H1 (cell line): ENCODE data around the gene RAPGEF1. TPM values are rescaled to one million over a fixed set of nuclear protein-coding genes. Genes with fewer than 3 reads are reported as not detected.

Experiments
- CTCF ChIA-PET: fragments of 300-600 bp; sonication (Branson Sonifier 250); formaldehyde crosslinking; loops from one replicate; lab custom pipeline; 2021; ENCODE audit not compliant: partially characterized antibody; lab: Charles Lee
- POLR2A ChIA-PET: fragments of 300-600 bp; sonication (Branson Sonifier 250); formaldehyde crosslinking; loops from one replicate; lab custom pipeline; 2021; ENCODE audit warnings: inconsistent platforms; ENCODE audit not compliant: partially characterized antibody; lab: Charles Lee
- DNase-seq, 2 experiments: peaks; one replicate each; pipeline versions ENCODE4 v3.0.0 to v3.0.0-alpha.2; 2010 to 2022; ENCODE audit warnings: low spot score in 2 of 2, low read depth in 1 of 2, mixed read lengths in 1 of 2
- FAIRE-seq: peaks from 2 replicates; lab custom pipeline; 2011; peaks lifted over from hg19 to GRCh38; lab: Jason Lieb, UNC
- H2AFZ ChIP-seq: 2 replicates; pipeline ENCODE4 v1.8.1; 2012; ENCODE audit warnings: low read length, inconsistent platforms
- H2AK5ac ChIP-seq: 2 replicates; pipeline ENCODE4 v1.6.1; 2013; ENCODE audit warnings: low read depth, low read length
- H2BK120ac ChIP-seq: replicated peaks from 2 replicates; pipeline ENCODE3; 2013; ENCODE audit warnings: low read depth, low read length, inconsistent platforms
- H2BK12ac ChIP-seq: 2 replicates; pipeline ENCODE4 v1.6.1; 2013; ENCODE audit warnings: low read depth, low read length
- H2BK15ac ChIP-seq: 2 replicates; pipeline ENCODE4 v1.6.1; 2013; ENCODE audit warnings: low read length
- H2BK20ac ChIP-seq: 2 replicates; pipeline ENCODE4 v1.6.1; 2013; ENCODE audit warnings: low read length
- H2BK5ac ChIP-seq: 2 replicates; pipeline ENCODE4 v1.6.1; 2013; ENCODE audit warnings: low read depth, low read length
- H3K14ac ChIP-seq: 2 replicates; pipeline ENCODE4 v1.6.1; 2013; ENCODE audit warnings: inconsistent platforms; ENCODE audit not compliant: insufficient read length
- H3K18ac ChIP-seq: 2 replicates; pipeline ENCODE4 v1.6.1; 2013; ENCODE audit warnings: low read length; ENCODE audit errors: extremely low read depth
- H3K23ac ChIP-seq: 2 replicates; pipeline ENCODE4 v1.6.1; 2013; ENCODE audit warnings: inconsistent platforms; ENCODE audit not compliant: insufficient read length
- H3K23me2 ChIP-seq: 2 replicates; pipeline ENCODE4 v1.6.1; 2013; ENCODE audit warnings: low read depth, low read length
- H3K27ac ChIP-seq: 2 replicates; pipeline ENCODE4 v1.6.1; 2011; ENCODE audit warnings: low read depth, low read length, inconsistent platforms
- H3K27me3 ChIP-seq, 4 experiments: replicated peaks in 1 of 4; 1 replicate in 1 of 4; 2 replicates in 3 of 4; pipeline versions ENCODE4 v1.6.1 to v1.8.1; 2011 to 2013; ENCODE audit warnings: low read length in 3 of 4, mild to moderate bottlenecking in 3 of 4, inconsistent platforms in 2 of 4, mixed read lengths in 2 of 4, moderate library complexity in 1 of 4; ENCODE audit not compliant: control insufficient read depth in 3 of 4, insufficient read depth in 3 of 4; ENCODE audit errors: extremely low read depth in 1 of 4
- H3K36me3 ChIP-seq, 4 experiments: 2 replicates each; pipeline versions ENCODE4 v1.6.1 to v1.8.1; 2011 to 2013; ENCODE audit warnings: mild to moderate bottlenecking in 4 of 4, low read length in 3 of 4, moderate library complexity in 2 of 4, control low read depth in 1 of 4, inconsistent platforms in 1 of 4; ENCODE audit not compliant: insufficient read depth in 4 of 4, control insufficient read depth in 2 of 4
- H3K4ac ChIP-seq: replicated peaks from 2 replicates; pipeline ENCODE3; 2013; ENCODE audit warnings: low read length, low read depth, mixed read lengths, inconsistent platforms; ENCODE audit not compliant: insufficient read length
- H3K4me1 ChIP-seq, 4 experiments: replicated peaks in 1 of 4; 1 replicate in 1 of 4; 2 replicates in 3 of 4; pipeline versions ENCODE4 v1.6.1 to v1.8.1; 2011 to 2013; ENCODE audit warnings: low read length in 3 of 4, inconsistent platforms in 2 of 4, mixed read lengths in 1 of 4; ENCODE audit not compliant: insufficient read depth in 4 of 4, control insufficient read depth in 3 of 4
- H3K4me2 ChIP-seq, 2 experiments: 2 replicates each; pipeline versions ENCODE4 v1.6.1 to v1.8.1; 2011 to 2013; ENCODE audit warnings: low read depth in 2 of 2, low read length in 2 of 2, control low read depth in 1 of 2, inconsistent platforms in 1 of 2, mild to moderate bottlenecking in 1 of 2; ENCODE audit not compliant: insufficient read depth in 1 of 2
- H3K4me3 ChIP-seq, 4 experiments: fragments of 200-600, 300-600 bp in 1 of 4; sonication (generic), shearing (Covaris generic), sonication (Bioruptor Twin) in 1 of 4; 2 replicates each; pipeline versions ENCODE4 v1.5.1 to v1.8.1; 2011 to 2016; ENCODE audit warnings: low read length in 4 of 4, low read depth in 3 of 4, control low read depth in 2 of 4, inconsistent platforms in 2 of 4, mild to moderate bottlenecking in 2 of 4, mixed read lengths in 1 of 4, moderate library complexity in 1 of 4; ENCODE audit not compliant: insufficient read depth in 2 of 4; ENCODE audit errors: extremely low read depth in 1 of 4
- H3K56ac ChIP-seq: replicated peaks from 2 replicates; pipeline ENCODE3; 2013; ENCODE audit warnings: low read depth, mild to moderate bottlenecking, mixed read lengths, low read length, inconsistent platforms; ENCODE audit not compliant: insufficient read length
- H3K79me1 ChIP-seq: 2 replicates; pipeline ENCODE4 v1.6.1; 2013; ENCODE audit warnings: low read depth, low read length, control low read depth
- H3K79me2 ChIP-seq, 2 experiments: 2 replicates each; pipeline versions ENCODE4 v1.6.1 to v1.8.1; 2012 to 2013; ENCODE audit warnings: low read length in 2 of 2, mild to moderate bottlenecking in 2 of 2, inconsistent platforms in 1 of 2; ENCODE audit not compliant: insufficient read depth in 2 of 2, control insufficient read depth in 1 of 2
- H3K9ac ChIP-seq, 4 experiments: replicated peaks in 1 of 4; 1 replicate in 1 of 4; 2 replicates in 3 of 4; pipeline versions ENCODE4 v1.6.1 to v1.8.1; 2011 to 2013; ENCODE audit warnings: low read depth in 3 of 4, low read length in 3 of 4, control low read depth in 2 of 4, mild to moderate bottlenecking in 2 of 4, moderate library complexity in 2 of 4, inconsistent platforms in 1 of 4; ENCODE audit errors: extremely low read depth in 1 of 4
- H3K9me3 ChIP-seq, 2 experiments: 2 replicates each; pipeline versions ENCODE4 v1.6.1 to v1.8.1; 2012 to 2013; ENCODE audit warnings: mild to moderate bottlenecking in 2 of 2, moderate library complexity in 2 of 2, control low read depth in 1 of 2, inconsistent platforms in 1 of 2, low read depth in 1 of 2, low read length in 1 of 2, mixed read lengths in 1 of 2; ENCODE audit not compliant: insufficient read depth in 2 of 2
- H4K20me1 ChIP-seq, 2 experiments: replicated peaks in 1 of 2; 2 replicates each; pipeline versions ENCODE3 to v1.8.1; 2011 to 2013; ENCODE audit warnings: inconsistent platforms in 2 of 2, low read length in 2 of 2, mild to moderate bottlenecking in 1 of 2; ENCODE audit not compliant: insufficient read depth in 2 of 2, control insufficient read depth in 1 of 2
- H4K5ac ChIP-seq: 2 replicates; pipeline ENCODE4 v1.6.1; 2013; ENCODE audit warnings: low read length, low read depth, mixed read lengths, inconsistent platforms; ENCODE audit not compliant: insufficient read length
- H4K8ac ChIP-seq: 2 replicates; pipeline ENCODE4 v1.8.0; 2013; ENCODE audit warnings: mild to moderate bottlenecking, moderate library complexity, low read length, inconsistent platforms; ENCODE audit not compliant: insufficient read depth; ENCODE audit errors: extremely low read depth
- H4K91ac ChIP-seq: replicated peaks from 2 replicates; pipeline ENCODE3; 2013; ENCODE audit warnings: low read length, mixed read lengths, inconsistent platforms; ENCODE audit not compliant: insufficient read length
- CBX8 ChIP-seq: fragments of 300-800, 300-1000 bp; sonication (generic); IDR thresholded peaks from 2 replicates; pipeline ENCODE4 v1.7.1; 2016; ENCODE audit warnings: low read depth, low read length, borderline replicate concordance
- CREB1 ChIP-seq: IDR thresholded peaks from 2 replicates; pipeline ENCODE4 v1.6.1; 2012; ENCODE audit warnings: inconsistent platforms
- EGR1 ChIP-seq: IDR thresholded peaks from 2 replicates; pipeline ENCODE4 v1.6.1; 2011; ENCODE audit warnings: low read depth, low read length, borderline replicate concordance
- WGBS, 2 experiments: shearing (Covaris generic) in 1 of 2; methylation state at CpG; one replicate each; pipeline versions ENCODE4 v1.1.6 to v1.1.7; 2013 to 2015; ENCODE audit warnings: low lambda C conversion rate in 2 of 2, mixed read lengths in 2 of 2, inconsistent platforms in 1 of 2, low coverage in 1 of 2, missing lambda C conversion rate in 1 of 2; ENCODE audit not compliant: insufficient replicate concordance in 2 of 2, insufficient coverage in 1 of 2, insufficient read length in 1 of 2; ENCODE audit errors: extremely low coverage in 1 of 2, missing lambda C conversion rate in 1 of 2; 5-methylcytosine and 5-hydroxymethylcytosine counted together
- polyA plus RNA-seq, 7 experiments: library from polyadenylated mRNA; depleted of rRNA in 3 of 7; stranded (reverse) in 5 of 7; unstranded in 2 of 7; fragments of >200 nt in 5 of 7; fragments of 200-250 nt in 2 of 7; gene quantifications; 1 replicate in 5 of 7; 2 replicates in 1 of 7; 4 replicates in 1 of 7; pipeline versions ENCODE4 v1.2.1 to v1.2.3, GENCODE V29; 2011 to 2013; ENCODE audit warnings: missing spikeins in 2 of 7, mixed read lengths in 2 of 7
- total RNA-seq: library from RNA; stranded (reverse); fragmentation: NEBNext Ultra II Directional; extraction: Animal tissue kit (Norgen Biotek cat#: 25700); gene quantifications from 2 replicates; pipeline ENCODE4 v1.2.1, GENCODE V29; 2021

RAPGEF1 gene
- total and polyA plus RNA-seq, 2 of the 8 experiments (the other 6 are each of a cell fraction or from before 2014, with no cell fraction given) = 29.7 to 78.9 TPM

- Histone ChIP-seq H4K5ac (no peak overlapping the region), H2BK120ac (no peak overlapping the region), H2BK5ac (no peak overlapping the region), H4K91ac (no peak overlapping the region), H3K79me1 (peaks cover 2% of the 10 kb centered on the region; the same call in 1 of the 2 replicates), H4K8ac (no peak overlapping the region), H3K27me3 (no peaks in the 10 kb centered on the region), H2AFZ (no peak overlapping the region), H3K4ac (no peak overlapping the region), H2AK5ac (no peak overlapping the region), H4K20me1 (peaks cover 0 to 4% of the 10 kb centered on the region in 2 experiments), H3K14ac (no peak overlapping the region), H3K23me2 (no peaks in the 10 kb centered on the region), H3K23ac (no peak overlapping the region), H2BK12ac (no peak overlapping the region), H3K4me3 (no peak overlapping the region), H3K18ac (no peak overlapping the region), H3K9me3 (peaks cover 0 to 8% of the 10 kb centered on the region in 2 experiments; a peak in 2 of 4 replicates), H3K4me1 (peaks cover 14 to 25% (median 18%) of the 10 kb centered on the region in 4 experiments), H3K79me2 (peaks cover 0 to 32% of the 10 kb centered on the region in 2 experiments; a peak in 1 of 4 replicates), H3K4me2 (no peak overlapping the region), H3K9ac (no peak overlapping the region), H3K56ac (no peak overlapping the region), H3K27ac (no peak overlapping the region), H2BK15ac (no peak overlapping the region), H2BK20ac (no peak overlapping the region), H3K36me3 (no peaks in the 10 kb centered on the region; a peak in 3 of 8 replicates)
- DNase-seq (no peak), FAIRE-seq (no peak)
- 85% methylated on average over 7 of the region's 7 CpGs; no CpG with 5 or more reads in 1 of the 2 experiments for WGBS, 2 experiments
- CTCF ChIA-PET = interaction anchor here (1.2 kb wide), 1 partner anchor 88 kb away, joined by 3 read pairs; no protein-coding TSS in a partner anchor
- POLR2A ChIA-PET = interaction anchor here (2.0 kb wide), 1 partner anchor 10 kb away, joined by 8 read pairs; no protein-coding TSS in a partner anchor
- TF ChIP-seq EGR1 (no peak), CREB1 (no peak), CBX8 (no peak)
These were observed 72.3 kb downstream of the RAPGEF1 start for GRCh38 chr9:131667576-131667975.
